ENCODE measurements around the gene CNPPD1.
"Not testable (repeated sequence)": the region's sequence is repeated elsewhere in the genome, so short reads cannot be mapped to it uniquely, and the experiment has no call there.

Gene CNPPD1

DNA sequence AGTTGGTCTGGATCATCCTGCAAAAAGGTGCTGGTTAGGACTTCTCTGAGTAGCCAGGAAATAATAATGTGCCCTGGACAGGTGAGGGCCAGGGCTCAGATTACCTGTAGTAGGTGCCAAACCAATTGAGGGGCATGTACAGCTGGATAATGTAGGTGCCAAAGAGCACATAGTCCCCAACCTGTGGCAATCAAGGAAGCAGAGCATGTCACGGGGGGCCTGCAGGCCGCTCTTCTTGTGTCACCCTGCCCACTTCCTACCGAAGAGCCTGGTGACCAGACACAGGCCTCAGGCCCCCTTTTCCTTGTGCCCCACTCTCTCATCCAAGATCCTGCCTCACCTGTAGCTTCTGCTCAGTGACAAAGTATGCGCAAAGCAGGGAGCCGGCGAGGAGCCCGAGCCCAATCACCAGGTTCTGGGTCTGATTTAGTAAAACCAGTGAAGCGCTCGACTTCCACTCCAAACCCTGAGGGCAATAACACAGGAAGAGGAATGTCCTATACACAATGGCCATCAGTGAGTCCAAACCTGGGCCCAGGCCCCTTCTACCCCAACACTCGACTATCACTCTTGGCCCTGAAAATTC, 36.9 kb upstream of the CNPPD1 start:
- Mint-ChIP-seq H3K4me3 (no peak overlapping the region), H3K27ac (no peak overlapping the region), H3K4me1 (ENCODE audit: low read depth) (peaks cover 33% of the 10 kb centered on the region), H3K9me3 (no peaks in the 10 kb centered on the region), H3K36me3 (ENCODE audit: low read depth) (peaks cover 43% of the 10 kb centered on the region), H3K27me3 (ENCODE audit: low read depth) (no peaks in the 10 kb centered on the region)
- no peak for DNase-seq (ENCODE audit: low spot score)

DNA sequence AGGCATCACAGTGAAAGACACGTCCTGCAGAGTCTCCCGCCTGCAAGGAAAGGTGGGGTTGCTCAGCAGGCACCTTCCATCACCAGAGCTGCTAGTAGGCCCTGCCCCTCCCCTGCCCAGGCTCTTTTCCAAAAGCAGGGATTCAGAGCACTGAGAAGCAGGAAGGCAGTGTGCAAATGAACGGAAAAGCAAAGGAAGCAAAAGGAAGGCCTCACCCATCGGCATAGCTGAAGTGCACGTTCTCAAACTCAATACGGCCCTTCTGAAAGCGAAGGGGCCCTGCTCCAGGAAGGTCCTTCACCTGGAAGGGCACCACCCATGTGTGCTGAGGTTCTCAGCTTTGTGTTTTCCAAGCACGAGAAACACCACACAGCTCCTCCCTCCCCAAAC, 36.3 kb upstream of the CNPPD1 start:
- H3K9me3 Mint-ChIP-seq = no peaks in the 10 kb centered on the region
- H3K4me1 Mint-ChIP-seq (ENCODE audit: low read depth) = peaks cover 37% of the 10 kb centered on the region
- no peak overlapping the region for H3K27ac Mint-ChIP-seq
- DNase-seq (ENCODE audit: low spot score) = no peak
- no peak overlapping the region for H3K4me3 Mint-ChIP-seq
- H3K36me3 Mint-ChIP-seq (ENCODE audit: low read depth) = peaks cover 49% of the 10 kb centered on the region
- no peaks in the 10 kb centered on the region for H3K27me3 Mint-ChIP-seq (ENCODE audit: low read depth)

DNA sequence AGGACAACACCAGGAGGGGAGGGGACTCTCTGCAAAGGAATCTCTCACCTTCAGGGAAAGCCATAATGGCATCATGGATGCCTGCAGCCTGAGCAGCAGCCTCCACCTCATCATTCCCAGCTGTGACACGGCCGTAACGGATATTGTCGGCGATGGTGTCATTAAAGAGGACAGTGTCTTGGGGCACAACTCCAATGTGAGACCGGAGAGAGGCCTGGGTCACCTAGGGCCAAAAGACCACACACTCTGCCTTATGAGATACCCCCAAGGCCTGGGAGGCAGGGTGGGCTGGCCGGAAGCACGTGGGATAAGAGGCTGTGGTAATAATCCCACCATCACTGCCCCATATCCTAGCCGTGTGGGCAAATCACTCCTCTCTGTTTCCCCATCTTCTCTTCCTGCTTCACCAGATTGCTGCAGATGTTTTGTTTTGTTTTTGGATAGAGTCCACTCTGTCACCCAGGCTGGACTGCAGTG, 34.2 kb upstream of the CNPPD1 start:
- DNase-seq (ENCODE audit: low spot score) = no peak
- Mint-ChIP-seq H3K4me3 (no peak overlapping the region), H3K27me3 (ENCODE audit: low read depth) (no peaks in the 10 kb centered on the region), H3K4me1 (ENCODE audit: low read depth) (peaks cover 36% of the 10 kb centered on the region), H3K9me3 (no peaks in the 10 kb centered on the region), H3K36me3 (ENCODE audit: low read depth) (peaks cover 41% of the 10 kb centered on the region), H3K27ac (peak overlapping the region; percentile 84)

DNA sequence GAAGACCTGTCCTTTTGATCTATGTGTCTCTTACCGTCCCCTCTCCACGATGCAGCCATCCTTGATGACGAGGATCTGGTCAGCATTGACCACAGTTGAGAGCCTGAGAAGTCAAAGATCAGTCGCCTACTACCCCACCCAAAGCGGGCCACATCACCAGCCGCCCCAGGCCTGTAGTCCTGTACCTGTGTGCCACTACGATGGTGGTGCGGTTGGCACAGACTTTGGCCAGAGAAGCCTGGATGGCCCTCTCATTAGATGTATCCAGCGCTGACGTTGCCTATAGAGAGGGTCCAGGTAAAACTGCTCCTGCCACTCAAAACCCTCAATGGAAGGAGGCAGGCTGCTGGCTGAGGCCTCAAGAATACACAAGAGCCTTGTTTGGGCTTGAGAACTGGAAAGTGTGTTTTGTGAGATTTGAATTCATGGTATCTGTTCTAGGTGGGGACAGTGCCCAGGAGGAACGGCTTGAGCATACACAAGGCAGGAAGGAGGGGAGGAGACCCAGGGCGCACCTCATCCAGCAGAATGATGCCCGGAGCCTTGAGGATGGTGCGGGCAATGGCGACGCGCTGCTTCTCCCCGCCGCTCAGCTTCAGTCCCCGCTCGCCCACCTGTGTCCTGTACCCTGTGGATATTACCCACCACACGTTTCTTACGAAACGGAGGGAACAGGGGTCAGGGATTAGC, 33.6 kb upstream of the CNPPD1 start:
- Mint-ChIP-seq H3K27ac (peak overlapping the region; percentile 83), H3K4me1 (ENCODE audit: low read depth) (peaks cover 36% of the 10 kb centered on the region), H3K36me3 (ENCODE audit: low read depth) (peaks cover 41% of the 10 kb centered on the region), H3K9me3 (no peaks in the 10 kb centered on the region), H3K4me3 (no peak overlapping the region), H3K27me3 (ENCODE audit: low read depth) (no peaks in the 10 kb centered on the region)
- DNase-seq (ENCODE audit: low spot score) = no peak

DNA sequence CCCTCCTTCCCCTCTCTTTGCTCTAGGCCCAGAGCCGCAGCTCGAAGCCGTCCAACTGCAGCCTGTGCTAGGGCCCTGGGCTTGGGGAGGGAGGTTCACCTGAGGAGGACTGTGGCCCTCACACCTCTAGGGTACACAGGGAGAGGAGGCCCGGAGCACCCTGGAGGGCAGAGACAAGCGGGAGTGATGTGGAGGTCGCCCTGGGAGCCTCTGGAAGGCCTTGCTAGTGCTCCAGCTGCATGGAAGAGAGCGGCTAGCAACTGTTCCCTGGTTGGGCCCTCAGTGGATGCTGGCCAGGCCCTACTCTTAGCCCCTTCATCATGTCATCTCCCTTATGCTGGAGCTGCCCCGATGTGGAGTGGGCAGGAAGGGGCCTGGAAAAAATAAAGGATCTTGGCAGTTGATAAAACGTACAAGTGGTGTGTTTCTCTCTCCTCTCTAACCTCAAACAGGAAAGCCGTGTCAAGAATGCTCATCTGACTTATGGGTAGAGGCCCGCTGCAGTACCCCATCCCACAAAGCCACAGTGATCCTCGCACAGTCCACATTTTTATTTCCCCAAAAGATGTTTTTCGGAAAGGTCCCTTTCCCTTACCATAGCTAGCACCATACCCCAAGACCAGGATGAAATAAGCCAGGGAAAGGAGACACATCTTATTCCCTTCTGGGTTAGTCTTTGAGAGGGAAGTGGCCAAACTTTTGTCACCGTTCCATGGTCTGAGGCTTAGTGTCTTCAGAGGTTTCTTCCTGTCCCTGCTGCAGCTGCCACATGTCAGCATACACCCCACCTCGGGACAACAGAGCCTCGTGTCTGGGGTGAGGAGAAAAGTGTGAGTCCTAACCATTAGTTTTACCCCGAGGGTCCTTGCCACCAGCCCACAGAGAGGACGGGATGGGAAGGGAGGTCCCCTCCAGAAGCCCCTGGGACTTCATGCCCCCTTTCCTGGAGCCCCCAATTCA, 32.8 kb upstream of the CNPPD1 start:
- no peak for DNase-seq (ENCODE audit: low spot score)
- peaks cover 1% of the 10 kb centered on the region for H3K9me3 Mint-ChIP-seq

DNA sequence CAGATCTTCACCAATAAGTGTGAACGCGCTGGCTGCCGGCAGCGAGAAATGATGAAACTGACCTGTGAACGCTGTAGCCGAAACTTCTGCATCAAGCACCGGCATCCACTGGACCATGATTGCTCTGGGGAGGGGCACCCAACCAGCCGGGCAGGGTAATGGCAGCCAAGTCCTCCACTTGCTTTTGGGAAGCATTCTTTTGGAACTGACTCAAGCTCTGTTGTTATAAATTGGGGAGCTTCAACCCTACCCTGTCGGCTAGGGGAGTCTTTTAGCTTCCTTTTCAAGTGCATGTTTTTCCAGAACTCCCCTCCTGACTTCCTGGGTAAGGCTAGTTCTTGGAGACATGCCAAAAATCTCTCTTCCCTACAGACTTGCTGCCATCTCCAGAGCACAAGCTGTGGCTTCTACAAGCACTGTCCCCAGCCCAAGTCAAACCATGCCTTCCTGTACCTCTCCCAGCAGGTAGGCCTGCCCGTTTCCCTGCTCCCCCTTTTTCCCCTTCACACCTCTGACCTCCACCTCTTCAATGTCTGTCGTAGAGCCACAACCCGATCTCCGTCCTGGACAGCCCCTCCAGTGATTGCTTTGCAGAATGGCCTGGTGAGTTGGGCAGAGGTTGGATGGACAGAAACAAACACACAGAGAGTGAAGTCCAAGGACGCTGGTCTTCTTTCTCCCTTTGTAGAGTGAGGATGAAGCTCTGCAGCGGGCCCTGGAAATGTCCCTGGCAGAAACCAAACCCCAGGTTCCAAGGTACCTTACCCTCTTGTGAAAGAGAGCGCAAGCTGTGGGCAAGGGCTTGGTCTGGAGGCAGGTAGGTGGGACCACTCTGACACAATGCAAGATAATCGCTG, 31.4 kb upstream of the CNPPD1 start:
- DNase-seq (ENCODE audit: low spot score) = no peak
- Mint-ChIP-seq H3K27ac (peak overlapping the region; percentile 83), H3K9me3 (peaks cover 4% of the 10 kb centered on the region), H3K4me1 (ENCODE audit: low read depth) (peaks cover 34% of the 10 kb centered on the region), H3K4me3 (peak overlapping the region; percentile 86), H3K27me3 (ENCODE audit: low read depth) (no peaks in the 10 kb centered on the region), H3K36me3 (ENCODE audit: low read depth) (peaks cover 31% of the 10 kb centered on the region)

More for the DNA sequence above, 32.8 kb upstream of the CNPPD1 start:
- Mint-ChIP-seq H3K27ac (peak overlapping the region; percentile 83), H3K4me1 (ENCODE audit: low read depth) (peaks cover 34% of the 10 kb centered on the region), H3K36me3 (ENCODE audit: low read depth) (peaks cover 38% of the 10 kb centered on the region), H3K27me3 (ENCODE audit: low read depth) (no peaks in the 10 kb centered on the region), H3K4me3 (peak overlapping the region; percentile 35)

DNA sequence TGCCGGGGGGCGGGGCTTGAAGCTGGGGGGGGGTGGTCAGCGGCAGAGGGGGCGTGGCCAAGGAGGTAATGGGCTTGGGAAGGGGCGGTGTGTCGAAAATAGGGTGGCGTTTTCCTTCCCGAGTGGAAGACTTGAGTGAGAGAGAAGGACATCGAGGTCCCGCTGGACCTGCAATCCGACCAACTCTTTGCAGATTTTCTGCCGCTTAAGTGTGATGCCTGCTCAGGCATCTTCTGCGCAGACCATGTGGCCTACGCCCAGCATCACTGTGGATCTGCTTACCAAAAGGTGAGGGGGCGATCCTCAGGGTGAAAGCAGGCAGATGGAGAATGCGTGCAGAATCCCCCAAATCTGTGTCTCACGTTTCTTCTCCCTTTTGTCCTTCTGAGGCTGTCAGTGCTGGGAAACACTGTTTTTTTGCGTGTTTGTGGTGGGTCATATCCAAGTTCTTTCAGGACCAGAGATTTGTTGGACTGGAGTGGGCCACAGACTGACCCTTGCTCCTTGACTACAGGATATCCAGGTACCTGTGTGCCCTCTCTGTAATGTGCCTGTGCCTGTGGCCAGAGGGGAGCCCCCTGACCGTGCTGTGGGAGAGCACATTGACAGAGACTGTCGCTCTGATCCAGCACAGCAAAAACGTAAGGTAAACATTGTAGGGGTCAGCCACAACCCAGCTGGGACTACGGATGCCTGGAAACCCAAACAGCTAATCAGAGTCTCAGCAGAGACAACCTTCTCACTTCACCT, 30.6 kb upstream of the CNPPD1 start:
- H3K9me3 Mint-ChIP-seq = peaks cover 4% of the 10 kb centered on the region
- H3K4me1 Mint-ChIP-seq (ENCODE audit: low read depth) = peaks cover 34% of the 10 kb centered on the region
- no peaks in the 10 kb centered on the region for H3K27me3 Mint-ChIP-seq (ENCODE audit: low read depth)
- no peak for DNase-seq (ENCODE audit: low spot score)
- H3K27ac Mint-ChIP-seq = peak overlapping the region; percentile 83
- H3K36me3 Mint-ChIP-seq (ENCODE audit: low read depth) = peaks cover 27% of the 10 kb centered on the region
- H3K4me3 Mint-ChIP-seq = peak overlapping the region; percentile 86

DNA sequence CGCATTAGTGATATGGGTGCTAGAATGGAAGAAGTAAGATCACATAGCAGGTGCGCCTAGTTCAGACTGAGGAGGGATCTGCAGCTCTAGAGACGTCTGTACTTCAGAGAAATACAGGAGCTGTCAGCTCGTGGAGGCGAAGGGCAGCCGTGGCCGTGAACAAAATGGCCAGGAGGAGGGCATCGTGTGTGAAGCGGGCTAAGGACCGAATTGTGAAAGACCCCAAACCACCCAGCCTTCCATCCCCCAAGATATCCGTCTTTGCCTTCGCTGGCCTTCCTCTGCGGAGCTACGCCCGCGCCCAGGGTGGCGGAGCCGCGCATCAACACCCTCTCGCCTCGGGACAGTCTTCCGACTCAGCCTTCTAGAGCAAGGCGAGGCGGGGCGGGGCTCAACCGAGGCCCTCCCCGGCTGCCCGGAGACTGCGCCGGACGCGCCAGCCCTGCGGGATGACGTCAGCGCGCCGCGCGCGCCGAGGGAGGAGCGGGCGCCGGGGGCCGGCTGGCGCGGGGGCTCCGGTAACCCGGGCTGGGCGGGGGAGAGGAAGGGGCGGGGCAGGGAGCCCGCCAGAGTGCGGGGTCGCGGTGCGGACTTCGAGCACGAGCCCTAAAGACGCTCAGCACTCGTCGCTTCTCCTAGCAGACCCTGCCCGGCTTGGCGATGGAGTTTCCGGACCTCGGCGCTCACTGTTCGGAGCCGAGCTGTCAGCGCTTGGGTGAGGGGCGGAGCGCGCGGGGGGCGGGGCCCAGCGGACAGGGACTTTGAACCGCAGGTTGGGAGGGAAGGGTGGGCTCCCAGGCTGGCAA, 29.8 kb upstream of the CNPPD1 start, which contains the start of gene ZFAND2B:
Gene ZFAND2B (plus strand): TSS at position 455 of the 806 bp plus-strand sequence. CDS start 206 bp downstream, at position 661.
- Mint-ChIP-seq H3K9me3 (peaks cover 4% of the 10 kb centered on the region), H3K4me3 (peak within 1 kb of the TSS; percentile 86), H3K27me3 (ENCODE audit: low read depth) (no peaks in the 10 kb centered on the region), H3K36me3 (ENCODE audit: low read depth) (peaks cover 24% of the 10 kb centered on the region), H3K4me1 (ENCODE audit: low read depth) (peaks cover 34% of the 10 kb centered on the region), H3K27ac (peak within 1 kb of the TSS; percentile 94)
- peak; percentile 96 for DNase-seq (ENCODE audit: low spot score)

DNA sequence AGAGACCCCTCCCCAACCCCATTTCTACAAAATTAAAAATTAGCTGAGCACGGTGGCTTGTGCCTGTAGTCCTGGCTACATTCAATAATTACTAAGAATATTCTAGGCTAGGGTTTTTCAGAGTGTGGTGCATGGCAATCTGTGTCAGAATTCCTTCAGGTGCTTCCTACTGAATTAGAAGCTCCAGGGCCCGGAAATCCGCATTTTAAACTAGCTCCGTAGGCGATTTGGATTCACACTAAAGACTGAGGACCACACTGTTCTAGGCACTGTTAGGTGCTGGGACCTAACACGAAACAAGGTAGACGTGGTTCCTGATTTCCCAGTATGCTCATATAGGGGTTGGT, 29.2 kb upstream of the CNPPD1 start:
- peak overlapping the region; percentile 94 for H3K27ac Mint-ChIP-seq
- peak overlapping the region; percentile 86 for H3K4me3 Mint-ChIP-seq
- H3K9me3 Mint-ChIP-seq = peaks cover 4% of the 10 kb centered on the region
- peaks cover 30% of the 10 kb centered on the region for H3K4me1 Mint-ChIP-seq (ENCODE audit: low read depth)
- peaks cover 24% of the 10 kb centered on the region for H3K36me3 Mint-ChIP-seq (ENCODE audit: low read depth)
- H3K27me3 Mint-ChIP-seq (ENCODE audit: low read depth) = no peaks in the 10 kb centered on the region
- DNase-seq (ENCODE audit: low spot score) = no peak

DNA sequence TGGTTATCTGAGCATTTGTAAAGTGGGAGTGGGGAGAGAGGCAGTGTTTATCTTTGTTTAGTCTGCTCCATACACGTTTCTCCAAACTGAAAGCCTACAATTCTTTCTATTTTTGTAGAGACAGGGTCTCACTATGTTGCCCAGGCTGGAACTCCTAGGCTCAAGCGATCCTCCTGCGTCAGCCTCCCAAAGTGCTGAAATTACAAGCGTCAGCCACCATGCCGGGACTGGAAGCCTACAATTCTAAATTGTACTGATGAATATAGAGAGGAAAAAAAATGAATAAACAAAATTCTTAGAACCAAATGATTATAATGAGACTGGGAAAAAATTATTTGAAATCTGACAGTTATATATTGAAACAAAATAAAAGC, 28.4 kb upstream of the CNPPD1 start:
- H3K27me3 Mint-ChIP-seq (ENCODE audit: low read depth) = no peaks in the 10 kb centered on the region
- no peak overlapping the region for H3K27ac Mint-ChIP-seq
- peaks cover 21% of the 10 kb centered on the region for H3K36me3 Mint-ChIP-seq (ENCODE audit: low read depth)
- DNase-seq (ENCODE audit: low spot score) = no peak
- peaks cover 4% of the 10 kb centered on the region for H3K9me3 Mint-ChIP-seq
- H3K4me1 Mint-ChIP-seq (ENCODE audit: low read depth) = peaks cover 35% of the 10 kb centered on the region
- H3K4me3 Mint-ChIP-seq = peak overlapping the region; percentile 34

DNA sequence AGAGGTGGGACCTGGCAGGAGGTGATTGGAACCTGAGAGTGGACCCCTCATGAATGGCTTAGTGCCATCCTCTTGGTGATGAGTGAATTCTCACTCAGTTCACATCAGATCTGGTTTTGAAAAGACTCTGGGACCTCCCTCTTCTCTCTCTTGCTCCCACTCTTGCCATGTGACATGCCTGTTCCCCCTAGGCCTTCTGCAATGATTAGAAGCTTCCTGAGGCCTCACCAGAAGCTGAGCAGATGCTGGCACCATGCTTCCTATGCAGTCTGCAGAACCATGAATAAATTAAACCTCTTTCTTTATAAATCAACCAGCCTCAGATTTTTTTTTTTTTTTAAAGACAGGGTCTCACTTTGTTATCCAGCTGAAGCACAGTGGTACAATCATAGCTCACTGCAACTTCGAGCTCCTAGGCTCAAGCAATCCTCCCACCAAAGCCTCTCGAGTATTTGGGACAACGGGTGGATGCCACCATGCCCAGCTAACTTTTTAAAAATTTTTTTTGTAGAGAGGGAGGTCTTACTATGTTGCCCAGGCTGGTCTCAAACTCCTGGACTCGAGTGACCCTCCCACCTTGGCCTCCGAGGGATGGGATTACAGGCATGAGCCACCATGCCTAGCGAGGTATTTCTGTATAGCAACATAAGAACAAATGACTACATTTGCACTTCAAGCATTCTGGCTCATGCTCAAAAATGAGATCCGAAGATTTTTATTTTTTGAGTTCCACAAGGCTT, 27.9 kb upstream of the CNPPD1 start:
- Mint-ChIP-seq H3K9me3 (peaks cover 4% of the 10 kb centered on the region), H3K27ac (no peak overlapping the region), H3K4me3 (no peak overlapping the region), H3K4me1 (ENCODE audit: low read depth) (peaks cover 31% of the 10 kb centered on the region), H3K27me3 (ENCODE audit: low read depth) (no peaks in the 10 kb centered on the region), H3K36me3 (ENCODE audit: low read depth) (peaks cover 18% of the 10 kb centered on the region)
- no peak for DNase-seq (ENCODE audit: low spot score)

DNA sequence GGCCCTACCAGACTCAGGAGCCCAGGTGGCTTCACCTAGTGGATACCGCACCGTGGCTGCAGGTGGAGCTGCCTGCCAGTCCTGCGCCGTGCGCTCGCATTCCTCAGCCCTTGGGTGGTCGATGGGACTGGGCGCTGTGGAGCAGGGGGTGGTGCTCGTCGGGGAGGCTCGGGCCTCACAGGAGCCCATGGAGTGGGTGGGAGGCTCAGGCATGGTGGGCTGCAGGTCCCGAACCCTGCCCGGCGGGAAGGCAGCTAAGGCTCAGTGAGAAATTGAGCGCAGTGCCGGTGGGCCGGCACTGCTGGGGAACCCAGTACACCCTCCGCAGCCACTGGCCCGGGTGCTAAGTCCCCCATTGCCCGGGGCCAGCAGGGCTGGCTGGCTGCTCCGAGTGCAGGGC, 24.6 kb upstream of the CNPPD1 start:
- not testable (repeated sequence) for H3K4me1 Mint-ChIP-seq (ENCODE audit: low read depth); H3K4me3 Mint-ChIP-seq; H3K27ac Mint-ChIP-seq; H3K27me3 Mint-ChIP-seq (ENCODE audit: low read depth); H3K9me3 Mint-ChIP-seq; DNase-seq (ENCODE audit: low spot score); H3K36me3 Mint-ChIP-seq (ENCODE audit: low read depth)

Data from T-helper 2 cell treated with Interferon-gamma antibody and Interleukin-4, amounts not matched to agents 5 μg/mL and 100 μg/mL, for 36 hours (primary cell).